ENCODE data around the gene WLS. TPM values are rescaled to one million over a fixed set of nuclear protein-coding genes. Genes with fewer than 3 reads are reported as not detected.

WLS gene
- polyA plus RNA-seq, 2 donors, result 29.4 to 52.5 TPM

GRCh38 chr1:68101829-68102228 is 130.5 kb downstream of the WLS start:
- Histone ChIP-seq H3K9me3 (ENCODE audit: control insufficient read depth in 2 of 2, insufficient read depth in 1 of 2, low read depth in 1 of 2, low read length in 1 of 2) (no peaks in the 10 kb centered on the region), H3K4me3 (ENCODE audit: low read depth in 1 of 2, low read length in 2 of 2) (no peak overlapping the region), H3K27me3 (ENCODE audit: control insufficient read depth in 1 of 2, insufficient read depth in 2 of 2, low read length in 2 of 2) (no peaks in the 10 kb centered on the region), H3K36me3 (ENCODE audit: control insufficient read depth in 2 of 2, insufficient read depth in 2 of 2, low read length in 1 of 2) (no peaks in the 10 kb centered on the region), H3K4me1 (ENCODE audit: control insufficient read depth in 2 of 2, insufficient read depth in 2 of 2, low read length in 1 of 2) (no peaks in the 10 kb centered on the region), H3K27ac (ENCODE audit: low read depth in 2 of 2, low read length in 1 of 2) (no peak overlapping the region)
- WGBS, 2 donors, result 81 to 95% methylated on average over 4 of the region's 4 CpGs

- H3K27ac ChIP-seq (ENCODE audit: low read depth in 2 of 2, low read length in 1 of 2), result no peak overlapping the region
- no peaks in the 10 kb centered on the region for H3K9me3 ChIP-seq (ENCODE audit: control insufficient read depth in 2 of 2, insufficient read depth in 1 of 2, low read depth in 1 of 2, low read length in 1 of 2)
- H3K4me1 ChIP-seq (ENCODE audit: control insufficient read depth in 2 of 2, insufficient read depth in 2 of 2, low read length in 1 of 2), result no peaks in the 10 kb centered on the region
- H3K27me3 ChIP-seq (ENCODE audit: control insufficient read depth in 1 of 2, insufficient read depth in 2 of 2, low read length in 2 of 2), result no peaks in the 10 kb centered on the region
- no peak overlapping the region for H3K4me3 ChIP-seq (ENCODE audit: low read depth in 1 of 2, low read length in 2 of 2)
- WGBS, 2 donors, result 74 to 87% methylated on average over 2 of the region's 2 CpGs
- H3K36me3 ChIP-seq (ENCODE audit: control insufficient read depth in 2 of 2, insufficient read depth in 2 of 2, low read length in 1 of 2), result no peaks in the 10 kb centered on the region
Observed at GRCh38 chr1:68100571-68100970, 131.8 kb downstream of the WLS start.

GRCh38 chr1:68093737-68094136 is 138.6 kb downstream of the WLS start:
- H3K36me3 ChIP-seq (ENCODE audit: control insufficient read depth in 2 of 2, insufficient read depth in 2 of 2, low read length in 1 of 2), result no peaks in the 10 kb centered on the region
- H3K4me3 ChIP-seq (ENCODE audit: low read depth in 1 of 2, low read length in 2 of 2), result no peak overlapping the region
- H3K27me3 ChIP-seq (ENCODE audit: control insufficient read depth in 1 of 2, insufficient read depth in 2 of 2, low read length in 2 of 2), result no peaks in the 10 kb centered on the region
- no peak overlapping the region for H3K27ac ChIP-seq (ENCODE audit: low read depth in 2 of 2, low read length in 1 of 2)
- no peaks in the 10 kb centered on the region for H3K4me1 ChIP-seq (ENCODE audit: control insufficient read depth in 2 of 2, insufficient read depth in 2 of 2, low read length in 1 of 2)
- no peaks in the 10 kb centered on the region for H3K9me3 ChIP-seq (ENCODE audit: control insufficient read depth in 2 of 2, insufficient read depth in 1 of 2, low read depth in 1 of 2, low read length in 1 of 2)

- no peaks in the 10 kb centered on the region for H3K36me3 ChIP-seq (ENCODE audit: control insufficient read depth in 2 of 2, insufficient read depth in 2 of 2, low read length in 1 of 2)
- no peaks in the 10 kb centered on the region for H3K4me1 ChIP-seq (ENCODE audit: control insufficient read depth in 2 of 2, insufficient read depth in 2 of 2, low read length in 1 of 2)
- peaks cover 0 to 5% of the 10 kb centered on the region in 2 donors for H3K9me3 ChIP-seq (ENCODE audit: control insufficient read depth in 2 of 2, insufficient read depth in 1 of 2, low read depth in 1 of 2, low read length in 1 of 2)
- 72 to 79% methylated on average over 4 of the region's 4 CpGs for WGBS, 2 donors
- H3K27me3 ChIP-seq (ENCODE audit: control insufficient read depth in 1 of 2, insufficient read depth in 2 of 2, low read length in 2 of 2), result no peaks in the 10 kb centered on the region
- H3K27ac ChIP-seq (ENCODE audit: low read depth in 2 of 2, low read length in 1 of 2), result no peak overlapping the region
- no peak overlapping the region for H3K4me3 ChIP-seq (ENCODE audit: low read depth in 1 of 2, low read length in 2 of 2)
Observed at GRCh38 chr1:68087184-68087583, 145.1 kb downstream of the WLS start.

GRCh38 chr1:68085752-68086151 is 146.6 kb downstream of the WLS start:
- no peaks in the 10 kb centered on the region for H3K4me1 ChIP-seq (ENCODE audit: control insufficient read depth in 2 of 2, insufficient read depth in 2 of 2, low read length in 1 of 2)
- no peak overlapping the region for H3K4me3 ChIP-seq (ENCODE audit: low read depth in 1 of 2, low read length in 2 of 2)
- no peaks in the 10 kb centered on the region for H3K36me3 ChIP-seq (ENCODE audit: control insufficient read depth in 2 of 2, insufficient read depth in 2 of 2, low read length in 1 of 2)
- H3K27me3 ChIP-seq (ENCODE audit: control insufficient read depth in 1 of 2, insufficient read depth in 2 of 2, low read length in 2 of 2), result no peaks in the 10 kb centered on the region
- peaks cover 0 to 5% of the 10 kb centered on the region in 2 donors for H3K9me3 ChIP-seq (ENCODE audit: control insufficient read depth in 2 of 2, insufficient read depth in 1 of 2, low read depth in 1 of 2, low read length in 1 of 2)
- H3K27ac ChIP-seq (ENCODE audit: low read depth in 2 of 2, low read length in 1 of 2), result no peak overlapping the region
- 78 to 88% methylated on average over 1 of the region's 1 CpG for WGBS, 2 donors

- H3K4me1 ChIP-seq (ENCODE audit: control insufficient read depth in 2 of 2, insufficient read depth in 2 of 2, low read length in 1 of 2), result no peaks in the 10 kb centered on the region
- peaks cover 0 to 5% of the 10 kb centered on the region in 2 donors for H3K9me3 ChIP-seq (ENCODE audit: control insufficient read depth in 2 of 2, insufficient read depth in 1 of 2, low read depth in 1 of 2, low read length in 1 of 2)
- H3K27me3 ChIP-seq (ENCODE audit: control insufficient read depth in 1 of 2, insufficient read depth in 2 of 2, low read length in 2 of 2), result no peaks in the 10 kb centered on the region
- WGBS, 2 donors, result 47 to 59% methylated on average over 2 of the region's 2 CpGs
- H3K27ac ChIP-seq (ENCODE audit: low read depth in 2 of 2, low read length in 1 of 2), result no peak overlapping the region
- no peaks in the 10 kb centered on the region for H3K36me3 ChIP-seq (ENCODE audit: control insufficient read depth in 2 of 2, insufficient read depth in 2 of 2, low read length in 1 of 2)
- no peak overlapping the region for H3K4me3 ChIP-seq (ENCODE audit: low read depth in 1 of 2, low read length in 2 of 2)
Observed at GRCh38 chr1:68083686-68084085, 148.6 kb downstream of the WLS start.

- Histone ChIP-seq H3K9me3 (ENCODE audit: control insufficient read depth in 2 of 2, insufficient read depth in 1 of 2, low read depth in 1 of 2, low read length in 1 of 2) (peaks cover 0 to 3% of the 10 kb centered on the region in 2 donors), H3K4me3 (ENCODE audit: low read depth in 1 of 2, low read length in 2 of 2) (no peak overlapping the region), H3K27me3 (ENCODE audit: control insufficient read depth in 1 of 2, insufficient read depth in 2 of 2, low read length in 2 of 2) (no peaks in the 10 kb centered on the region), H3K36me3 (ENCODE audit: control insufficient read depth in 2 of 2, insufficient read depth in 2 of 2, low read length in 1 of 2) (no peaks in the 10 kb centered on the region), H3K27ac (ENCODE audit: low read depth in 2 of 2, low read length in 1 of 2) (no peak overlapping the region), H3K4me1 (ENCODE audit: control insufficient read depth in 2 of 2, insufficient read depth in 2 of 2, low read length in 1 of 2) (no peaks in the 10 kb centered on the region)
Observed at GRCh38 chr1:68081775-68082283, 150.5 kb downstream of the WLS start.

- no peaks in the 10 kb centered on the region for H3K36me3 ChIP-seq (ENCODE audit: control insufficient read depth in 2 of 2, insufficient read depth in 2 of 2, low read length in 1 of 2)
- no peak overlapping the region for H3K4me3 ChIP-seq (ENCODE audit: low read depth in 1 of 2, low read length in 2 of 2)
- H3K9me3 ChIP-seq (ENCODE audit: control insufficient read depth in 2 of 2, insufficient read depth in 1 of 2, low read depth in 1 of 2, low read length in 1 of 2), result no peaks in the 10 kb centered on the region
- no peaks in the 10 kb centered on the region for H3K4me1 ChIP-seq (ENCODE audit: control insufficient read depth in 2 of 2, insufficient read depth in 2 of 2, low read length in 1 of 2)
- no peak overlapping the region for H3K27ac ChIP-seq (ENCODE audit: low read depth in 2 of 2, low read length in 1 of 2)
- WGBS, 2 donors, result 62 to 81% methylated on average over 2 of the region's 2 CpGs
- no peaks in the 10 kb centered on the region for H3K27me3 ChIP-seq (ENCODE audit: control insufficient read depth in 1 of 2, insufficient read depth in 2 of 2, low read length in 2 of 2)
Observed at GRCh38 chr1:68078647-68079046, 153.7 kb downstream of the WLS start.

Other genes with a start within 250 kb of the WLS start
- gene DIRAS3, start 181.9 kb downstream of the WLS start, polyA plus RNA-seq, result 1 to 10 TPM; 1.6 to 2.7 TPM
- under 1 TPM in 1 of 2 donors, not detected in 1; 0.01 TPM for gene RPE65, start 217.4 kb upstream of the WLS start, polyA plus RNA-seq